Measurements from ENCODE around the gene HMOX2.

HMOX2 gene

DNA sequence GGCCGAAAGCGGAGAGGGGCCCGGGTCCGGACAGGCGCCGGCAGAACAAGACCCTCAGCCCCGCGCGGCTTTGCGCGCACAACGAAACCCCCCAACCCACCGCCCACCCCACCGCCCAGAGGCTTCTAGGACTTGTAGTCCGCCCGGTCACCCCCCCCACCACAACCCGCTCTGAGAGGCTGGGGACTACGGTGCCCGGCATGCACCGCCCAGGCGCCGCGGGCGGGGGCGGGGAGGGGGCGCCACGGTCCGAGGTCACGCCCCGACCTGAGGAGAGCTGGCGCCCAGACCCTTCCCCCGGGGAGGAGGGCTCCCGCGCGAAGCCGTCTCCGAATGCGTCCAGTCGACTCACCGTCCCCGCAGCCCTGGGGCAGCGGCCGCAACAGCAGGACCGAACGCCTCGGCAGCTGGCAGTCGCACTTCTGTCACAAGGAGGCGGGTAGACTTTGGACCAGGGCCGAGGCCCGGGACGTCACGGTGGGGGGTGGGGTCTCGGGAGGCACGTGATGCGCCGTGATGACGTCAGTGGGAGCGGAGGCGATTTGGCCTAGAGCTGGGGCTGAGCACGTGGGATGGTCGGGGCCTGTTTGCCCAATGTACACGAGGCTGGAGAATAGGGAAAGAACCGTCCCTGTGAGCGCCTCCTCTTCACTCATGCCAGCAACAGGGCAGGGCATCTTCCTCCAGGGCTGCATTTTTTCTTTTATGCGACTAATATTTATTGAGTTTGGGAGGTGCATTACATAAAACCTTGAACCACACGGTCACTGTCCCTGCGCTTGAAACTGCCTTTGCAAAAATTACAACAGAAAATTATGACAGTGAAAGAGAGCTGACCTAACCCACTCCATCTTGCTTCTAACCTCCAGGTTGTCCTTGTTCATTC, 62.4 kb downstream of the HMOX2 start, which contains the start of gene CDIP1 (continued):
- TF ChIP-seq, protein P1, sequence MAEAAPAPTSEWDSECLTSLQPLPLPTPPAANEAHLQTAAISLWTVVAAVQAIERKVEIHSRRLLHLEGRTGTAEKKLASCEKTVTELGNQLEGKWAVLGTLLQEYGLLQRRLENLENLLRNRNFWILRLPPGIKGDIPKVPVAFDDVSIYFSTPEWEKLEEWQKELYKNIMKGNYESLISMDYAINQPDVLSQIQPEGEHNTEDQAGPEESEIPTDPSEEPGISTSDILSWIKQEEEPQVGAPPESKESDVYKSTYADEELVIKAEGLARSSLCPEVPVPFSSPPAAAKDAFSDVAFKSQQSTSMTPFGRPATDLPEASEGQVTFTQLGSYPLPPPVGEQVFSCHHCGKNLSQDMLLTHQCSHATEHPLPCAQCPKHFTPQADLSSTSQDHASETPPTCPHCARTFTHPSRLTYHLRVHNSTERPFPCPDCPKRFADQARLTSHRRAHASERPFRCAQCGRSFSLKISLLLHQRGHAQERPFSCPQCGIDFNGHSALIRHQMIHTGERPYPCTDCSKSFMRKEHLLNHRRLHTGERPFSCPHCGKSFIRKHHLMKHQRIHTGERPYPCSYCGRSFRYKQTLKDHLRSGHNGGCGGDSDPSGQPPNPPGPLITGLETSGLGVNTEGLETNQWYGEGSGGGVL (tag by site-specific recombination; IDR thresholded peaks at IDR 0.05) = peak; percentile 77
- TF ChIP-seq ZNF280D (tag by site-specific recombination; IDR thresholded peaks at IDR 0.05) = no peak; the same call in 1 of the 2 replicates
- no peak; the same call in 1 of the 2 replicates for TF ChIP-seq ZNF133 (tag by site-specific recombination; IDR thresholded peaks at IDR 0.05)
- TF ChIP-seq TRIM28 (IDR thresholded peaks at IDR 0.05; ENCODE audit: borderline replicate concordance, low read length) = peak; percentile 83
- TF ChIP-seq ZNF146 (tag by site-specific recombination; IDR thresholded peaks at IDR 0.05) = peak; percentile 47; the same call in 1 of the 2 replicates
- peak; percentile 65; the same call in 1 of the 2 replicates for TF ChIP-seq GLIS1 (tag by site-specific recombination; IDR thresholded peaks at IDR 0.05)
- peak; percentile 95 for TF ChIP-seq ZNF24 (tag by site-specific recombination; IDR thresholded peaks at IDR 0.05)
- peak; percentile 84; the same call in 1 of the 2 replicates for TF ChIP-seq KLF7 (tag by site-specific recombination; IDR thresholded peaks at IDR 0.05; ENCODE audit: borderline replicate concordance)
- TF ChIP-seq ZNF174 (tag by site-specific recombination; IDR thresholded peaks at IDR 0.05) = 0 out of 2 replicates have a peak, but pooled peaks have one; percentile 67
- peak; percentile 90 for TF ChIP-seq BCL11B (tag by site-specific recombination; IDR thresholded peaks at IDR 0.05; ENCODE audit: low read depth)
- TF ChIP-seq ZNF843 (tag by site-specific recombination; IDR thresholded peaks at IDR 0.05) = peak; percentile 84
- peak; percentile 56; the same call in 1 of the 2 replicates for TF ChIP-seq PRDM10 (tag by site-specific recombination; IDR thresholded peaks at IDR 0.05)
- TF ChIP-seq ZNF433 (tag by site-specific recombination; IDR thresholded peaks at IDR 0.05; ENCODE audit: low read depth) = no peak
- peak; percentile 90 for TF ChIP-seq GLI4 (tag by site-specific recombination; IDR thresholded peaks at IDR 0.05)
- no peak for TF ChIP-seq BCL11A (tag by site-specific recombination; IDR thresholded peaks at IDR 0.05; ENCODE audit: low read depth)
- peak; percentile 95 for TF ChIP-seq ZFHX2 (tag by site-specific recombination; conservative IDR thresholded peaks at IDR 0.05)
- no peak for TF ChIP-seq ZNF292 (tag by site-specific recombination; IDR thresholded peaks at IDR 0.05; ENCODE audit: borderline replicate concordance, low read depth)
- peak; percentile 64; the same call in 1 of the 2 replicates for TF ChIP-seq ZBTB48 (tag by site-specific recombination; IDR thresholded peaks at IDR 0.05)
- TF ChIP-seq BCL6B (tag by site-specific recombination; IDR thresholded peaks at IDR 0.05) = no peak
- no peak for TF ChIP-seq ZNF473 (tag by site-specific recombination; IDR thresholded peaks at IDR 0.05)
- 0 out of 2 replicates have a peak, but pooled peaks have one; percentile 60 for TF ChIP-seq MZF1 (tag by site-specific recombination; IDR thresholded peaks at IDR 0.05; ENCODE audit: borderline replicate concordance)
- peak; percentile 80 for TF ChIP-seq SCRT2 (tag by site-specific recombination; IDR thresholded peaks at IDR 0.05)
- 0 out of 2 replicates have a peak, but pooled peaks have one; percentile 62 for TF ChIP-seq ZFP37 (tag by site-specific recombination; IDR thresholded peaks at IDR 0.05)
- TF ChIP-seq, protein P2, sequence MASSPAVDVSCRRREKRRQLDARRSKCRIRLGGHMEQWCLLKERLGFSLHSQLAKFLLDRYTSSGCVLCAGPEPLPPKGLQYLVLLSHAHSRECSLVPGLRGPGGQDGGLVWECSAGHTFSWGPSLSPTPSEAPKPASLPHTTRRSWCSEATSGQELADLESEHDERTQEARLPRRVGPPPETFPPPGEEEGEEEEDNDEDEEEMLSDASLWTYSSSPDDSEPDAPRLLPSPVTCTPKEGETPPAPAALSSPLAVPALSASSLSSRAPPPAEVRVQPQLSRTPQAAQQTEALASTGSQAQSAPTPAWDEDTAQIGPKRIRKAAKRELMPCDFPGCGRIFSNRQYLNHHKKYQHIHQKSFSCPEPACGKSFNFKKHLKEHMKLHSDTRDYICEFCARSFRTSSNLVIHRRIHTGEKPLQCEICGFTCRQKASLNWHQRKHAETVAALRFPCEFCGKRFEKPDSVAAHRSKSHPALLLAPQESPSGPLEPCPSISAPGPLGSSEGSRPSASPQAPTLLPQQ (tag by site-specific recombination; IDR thresholded peaks at IDR 0.05) = peak; percentile 100
- TF ChIP-seq ZSCAN18 (tag by site-specific recombination; IDR thresholded peaks at IDR 0.05) = peak; percentile 75
- TF ChIP-seq YY2 (tag by site-specific recombination; IDR thresholded peaks at IDR 0.05) = 0 out of 2 replicates have a peak, but pooled peaks have one; percentile 39

Data from HEK293 (cell line).